ENCODE data around the gene ZFAND3.

The ZFAND3 gene

DNA sequence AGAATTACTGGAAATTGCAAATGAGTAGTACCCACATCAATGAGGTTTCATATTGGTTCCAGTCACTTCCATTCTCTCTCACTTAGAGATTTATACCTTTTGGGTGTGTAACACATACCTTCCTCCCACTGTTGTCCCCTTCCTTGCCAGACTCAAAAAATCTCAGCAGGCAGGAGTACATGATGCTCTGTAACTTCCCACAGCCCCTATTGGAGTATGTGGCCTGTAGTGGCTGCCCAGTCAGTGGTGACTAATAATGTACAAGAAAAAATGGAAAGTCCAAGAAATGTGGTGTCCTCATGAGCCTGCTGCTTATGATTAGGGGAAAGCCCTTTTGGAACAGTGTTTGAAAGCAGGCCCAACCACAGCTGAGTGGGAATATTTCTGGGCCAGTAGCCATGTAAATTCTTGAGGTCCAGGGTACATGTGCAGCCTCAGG lies 312.0 kb downstream of the ZFAND3 start:
- CTCF ChIA-PET = no interaction called here
- peaks cover 9% of the 10 kb centered on the region for H3K36me3 Mint-ChIP-seq
- no peaks in the 10 kb centered on the region for H3K27me3 Mint-ChIP-seq
- DNase-seq = no peak
- peaks cover 31% of the 10 kb centered on the region for H3K4me1 Mint-ChIP-seq
- H3K27ac Mint-ChIP-seq = peak overlapping the region; percentile 66
- no peaks in the 10 kb centered on the region for H3K9me3 Mint-ChIP-seq
- no peak overlapping the region for H3K4me3 Mint-ChIP-seq

DNA sequence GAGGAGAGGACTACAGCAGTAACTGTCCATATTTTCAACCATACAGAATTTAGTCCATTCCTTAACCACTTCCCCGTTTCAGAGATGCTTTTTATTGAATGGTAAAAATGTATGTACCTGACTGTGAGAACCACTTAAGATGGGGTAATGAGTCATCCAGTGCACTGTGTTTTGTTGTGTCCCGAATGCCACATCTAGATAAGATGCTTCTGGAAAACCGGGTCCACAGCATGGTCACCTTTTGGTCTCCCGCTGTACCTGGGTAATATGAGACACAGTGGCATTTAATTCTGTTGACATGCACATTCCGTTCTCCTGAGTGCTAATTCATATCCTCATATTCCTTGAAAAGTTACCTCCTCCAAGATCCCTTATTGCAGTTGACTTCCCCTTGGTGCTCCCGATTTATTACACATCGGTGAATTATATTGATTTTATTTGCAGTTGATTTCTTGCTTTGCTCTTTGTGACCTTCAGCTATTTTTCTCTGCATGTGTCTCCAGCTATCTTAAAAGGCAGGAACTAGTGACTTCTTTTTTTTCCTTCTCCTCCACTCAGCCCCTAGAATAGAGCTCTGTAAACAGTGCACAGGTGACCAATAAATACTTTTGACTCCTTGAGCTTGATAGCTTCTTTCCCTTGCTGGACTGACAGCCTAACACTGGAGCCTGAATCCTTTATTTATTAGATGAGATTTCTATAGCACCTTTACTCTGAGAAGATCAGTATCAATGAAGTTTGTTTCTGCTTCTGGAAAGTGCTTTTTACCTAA lies 314.6 kb downstream of the ZFAND3 start:
- Mint-ChIP-seq H3K9me3 (no peaks in the 10 kb centered on the region), H3K4me3 (no peak overlapping the region), H3K36me3 (peaks cover 4% of the 10 kb centered on the region), H3K27ac (no peak overlapping the region), H3K27me3 (no peaks in the 10 kb centered on the region), H3K4me1 (peaks cover 29% of the 10 kb centered on the region)
- CTCF ChIA-PET = interaction anchor here (0.6 kb wide), 1 partner anchor 1790 kb away, joined by 4 read pairs; no protein-coding TSS in a partner anchor
- DNase-seq = no peak

DNA sequence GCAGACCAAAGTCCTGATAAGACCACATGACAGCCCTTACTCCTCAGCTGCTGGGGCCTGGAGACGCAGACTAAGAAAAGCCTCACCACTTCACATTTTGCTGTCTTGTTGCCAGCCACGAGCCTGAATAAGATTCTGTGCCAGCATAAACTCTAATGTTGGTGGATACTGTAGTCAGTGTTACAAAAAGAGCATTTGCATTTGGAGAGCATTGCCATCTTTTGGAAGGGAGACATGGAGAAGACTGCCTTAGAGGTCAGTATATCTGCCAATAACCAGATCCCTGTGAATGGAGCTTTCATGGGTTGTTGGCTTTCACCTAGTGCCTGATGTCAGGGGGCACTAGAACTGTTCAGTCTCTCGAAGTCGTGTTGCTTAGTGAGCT lies 315.2 kb downstream of the ZFAND3 start:
- DNase-seq = no peak
- Mint-ChIP-seq H3K4me3 (no peak overlapping the region), H3K27ac (no peak overlapping the region), H3K27me3 (no peaks in the 10 kb centered on the region), H3K9me3 (no peaks in the 10 kb centered on the region), H3K36me3 (peaks cover 2% of the 10 kb centered on the region), H3K4me1 (peaks cover 29% of the 10 kb centered on the region)
- CTCF ChIA-PET = no interaction called here

DNA sequence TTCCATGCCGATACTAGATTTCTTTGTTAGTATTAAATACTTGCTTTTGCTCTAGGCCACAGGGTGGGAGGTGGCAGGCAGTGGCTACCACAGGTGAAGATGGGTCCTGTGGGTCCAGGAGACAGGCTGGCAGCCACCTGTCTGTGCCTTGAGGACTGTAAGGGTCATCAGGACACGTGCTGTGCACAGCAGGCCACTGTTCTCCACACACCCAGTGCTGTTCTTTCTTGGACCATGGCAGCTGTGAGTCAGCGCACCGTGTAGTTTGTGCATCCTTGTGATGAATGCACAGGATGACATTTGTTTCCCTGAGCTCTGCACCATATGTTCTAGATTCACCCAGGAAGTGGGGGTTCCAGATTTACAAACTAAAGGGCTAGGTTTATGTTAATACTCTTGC lies 317.0 kb downstream of the ZFAND3 start:
- Mint-ChIP-seq H3K4me3 (no peak overlapping the region), H3K9me3 (no peaks in the 10 kb centered on the region), H3K36me3 (peaks cover under 1% of the 10 kb centered on the region), H3K27ac (no peak overlapping the region), H3K4me1 (peaks cover 12% of the 10 kb centered on the region), H3K27me3 (no peaks in the 10 kb centered on the region)
- DNase-seq = no peak
- CTCF ChIA-PET = interaction anchor here (1.0 kb wide), 1 partner anchor 10 kb away, joined by 3 read pairs; no protein-coding TSS in a partner anchor

DNA sequence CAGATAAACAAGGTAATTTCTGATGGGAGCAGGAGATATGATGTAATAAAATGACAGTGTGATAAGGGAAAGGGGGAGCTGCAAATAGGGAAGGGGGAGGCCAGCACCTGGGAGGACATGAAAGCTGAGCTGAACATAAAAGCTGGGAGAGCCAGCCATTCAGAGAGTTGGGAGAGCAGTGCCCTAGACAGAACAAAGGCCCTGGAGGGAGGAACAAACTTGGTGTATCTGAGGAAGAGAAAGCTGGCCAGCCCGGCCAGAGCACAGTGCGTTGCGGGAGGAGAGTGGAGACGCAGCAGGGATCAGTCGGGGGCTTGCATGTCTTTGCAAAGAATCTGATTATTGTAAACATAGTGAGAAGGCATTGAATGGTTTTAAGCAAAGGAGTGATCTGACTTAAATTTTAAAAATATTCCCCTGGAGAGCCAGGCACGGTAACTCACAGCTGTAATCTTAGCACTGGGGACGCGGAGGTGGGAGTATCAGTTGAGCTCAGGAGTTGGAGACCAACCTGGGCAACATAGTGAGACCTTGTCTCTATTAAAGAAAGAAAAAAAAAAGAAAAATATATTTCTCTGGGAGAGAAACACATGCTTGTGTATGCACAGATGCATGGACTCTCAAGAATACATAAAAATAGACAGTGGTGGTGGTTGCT lies 318.2 kb downstream of the ZFAND3 start:
- DNase-seq = no peak
- CTCF ChIA-PET = interaction anchor here (1.0 kb wide), 1 partner anchor 11 kb away, joined by 3 read pairs; no protein-coding TSS in a partner anchor
- Mint-ChIP-seq H3K4me3 (no peak overlapping the region), H3K9me3 (no peaks in the 10 kb centered on the region), H3K27ac (no peak overlapping the region), H3K36me3 (no peaks in the 10 kb centered on the region), H3K4me1 (peaks cover 4% of the 10 kb centered on the region), H3K27me3 (no peaks in the 10 kb centered on the region)

DNA sequence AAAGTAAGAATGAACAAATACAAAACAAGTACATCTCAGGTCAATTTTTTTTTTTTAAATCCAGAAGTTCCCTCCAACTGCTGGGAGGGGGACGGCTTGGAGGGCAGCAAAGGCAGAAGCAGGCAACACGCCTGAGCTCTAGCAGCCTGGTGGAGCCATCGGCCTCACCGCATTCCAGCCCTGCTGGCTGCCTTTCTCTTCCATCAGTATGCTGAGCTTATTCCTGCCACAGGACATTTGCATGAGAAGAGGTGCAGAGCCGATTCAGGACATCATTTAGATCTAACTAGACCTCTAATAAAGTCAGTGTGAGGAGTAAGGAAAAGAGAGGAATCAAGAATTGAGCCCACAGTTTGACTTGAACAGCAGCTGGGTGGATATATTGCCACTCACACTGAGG lies 318.8 kb downstream of the ZFAND3 start:
- CTCF ChIA-PET = no interaction called here
- no peaks in the 10 kb centered on the region for H3K9me3 Mint-ChIP-seq
- H3K27ac Mint-ChIP-seq = no peak overlapping the region
- H3K4me3 Mint-ChIP-seq = no peak overlapping the region
- DNase-seq = no peak
- H3K27me3 Mint-ChIP-seq = no peaks in the 10 kb centered on the region
- no peaks in the 10 kb centered on the region for H3K36me3 Mint-ChIP-seq
- H3K4me1 Mint-ChIP-seq = no peaks in the 10 kb centered on the region

DNA sequence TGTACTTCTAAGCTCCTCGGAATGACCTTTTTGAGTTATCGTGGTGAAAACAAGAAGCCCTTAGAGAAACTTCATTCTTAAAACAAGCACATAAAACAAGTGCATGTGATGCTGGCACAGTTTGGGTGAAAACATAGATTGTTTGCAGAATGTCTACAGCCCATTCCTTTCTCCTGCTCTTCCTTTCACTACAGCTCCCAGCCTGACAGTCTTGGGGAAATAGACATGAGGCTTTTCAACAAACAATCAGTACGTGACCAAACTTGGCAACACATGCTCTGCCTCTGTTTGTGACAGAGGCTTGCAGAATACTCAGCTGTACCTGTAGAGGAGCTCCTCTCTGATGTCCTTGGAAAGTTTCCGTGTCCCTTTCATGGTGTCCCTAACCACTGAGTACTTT lies 321.6 kb downstream of the ZFAND3 start:
- no peak overlapping the region for H3K27ac Mint-ChIP-seq
- DNase-seq = no peak
- no peaks in the 10 kb centered on the region for H3K9me3 Mint-ChIP-seq
- H3K36me3 Mint-ChIP-seq = no peaks in the 10 kb centered on the region
- H3K4me3 Mint-ChIP-seq = no peak overlapping the region
- H3K4me1 Mint-ChIP-seq = peaks cover 6% of the 10 kb centered on the region
- CTCF ChIA-PET = no interaction called here
- H3K27me3 Mint-ChIP-seq = no peaks in the 10 kb centered on the region

DNA sequence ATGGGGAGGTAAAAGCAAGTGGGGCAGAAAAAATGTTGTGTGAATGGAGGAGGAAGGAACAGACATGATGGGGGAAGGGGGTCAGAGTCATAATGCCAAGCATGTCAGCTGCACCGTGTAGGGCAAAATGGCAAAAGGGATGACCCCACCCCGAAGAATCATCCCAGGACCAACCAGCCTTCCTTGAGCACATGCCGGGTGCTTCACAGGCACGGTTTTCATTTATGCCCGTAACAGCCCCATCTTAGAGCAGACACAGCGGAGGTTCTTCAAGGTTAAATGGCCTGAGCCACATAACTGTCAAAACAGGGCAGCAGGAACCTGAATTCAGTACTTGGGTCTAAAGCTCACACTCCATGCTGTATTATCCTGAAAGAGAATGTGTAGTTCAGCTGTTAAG lies 322.2 kb downstream of the ZFAND3 start:
- H3K36me3 Mint-ChIP-seq = no peaks in the 10 kb centered on the region
- H3K4me3 Mint-ChIP-seq = no peak overlapping the region
- peaks cover 7% of the 10 kb centered on the region for H3K4me1 Mint-ChIP-seq
- H3K9me3 Mint-ChIP-seq = no peaks in the 10 kb centered on the region
- CTCF ChIA-PET = no interaction called here
- no peaks in the 10 kb centered on the region for H3K27me3 Mint-ChIP-seq
- H3K27ac Mint-ChIP-seq = no peak overlapping the region
- no peak for DNase-seq

DNA sequence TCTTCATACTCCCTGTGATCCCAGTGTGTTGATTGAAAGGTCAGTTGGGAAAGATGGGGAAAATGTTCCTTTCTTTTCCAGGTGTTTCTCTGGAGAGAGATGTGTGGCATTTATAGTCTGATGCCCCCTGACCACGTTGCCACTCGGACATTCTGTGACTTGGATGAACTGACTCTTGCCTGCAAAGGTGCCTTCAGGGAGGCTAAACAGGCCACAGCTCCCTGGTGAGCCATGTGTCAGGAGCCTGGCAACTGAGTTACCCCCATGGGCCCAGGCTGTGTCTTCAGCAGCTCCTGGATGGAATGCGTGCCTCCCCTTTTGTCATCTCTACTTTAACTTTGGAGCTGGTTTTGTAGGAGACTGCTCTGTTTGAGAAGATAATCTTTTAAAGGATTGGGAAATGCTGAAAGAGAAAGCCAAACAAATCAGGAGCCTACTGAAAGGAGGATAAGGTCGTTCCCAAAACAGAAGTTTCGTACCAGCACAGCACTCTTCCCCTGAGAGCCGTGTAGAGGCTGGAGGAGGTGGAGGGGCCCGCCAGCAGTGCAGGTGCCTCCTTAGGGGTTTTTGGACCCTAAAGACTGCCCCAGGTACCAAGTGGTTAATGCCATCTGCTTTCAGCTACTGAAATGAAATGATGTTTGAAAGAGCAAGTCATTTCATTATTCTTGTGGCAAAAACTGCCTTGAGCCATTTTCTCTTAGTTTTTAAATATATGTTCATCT lies 322.8 kb downstream of the ZFAND3 start:
- no peak for DNase-seq
- Mint-ChIP-seq H3K4me3 (no peak overlapping the region), H3K27ac (no peak overlapping the region), H3K9me3 (no peaks in the 10 kb centered on the region), H3K4me1 (peaks cover 7% of the 10 kb centered on the region), H3K36me3 (no peaks in the 10 kb centered on the region), H3K27me3 (no peaks in the 10 kb centered on the region)
- CTCF ChIA-PET = no interaction called here

DNA sequence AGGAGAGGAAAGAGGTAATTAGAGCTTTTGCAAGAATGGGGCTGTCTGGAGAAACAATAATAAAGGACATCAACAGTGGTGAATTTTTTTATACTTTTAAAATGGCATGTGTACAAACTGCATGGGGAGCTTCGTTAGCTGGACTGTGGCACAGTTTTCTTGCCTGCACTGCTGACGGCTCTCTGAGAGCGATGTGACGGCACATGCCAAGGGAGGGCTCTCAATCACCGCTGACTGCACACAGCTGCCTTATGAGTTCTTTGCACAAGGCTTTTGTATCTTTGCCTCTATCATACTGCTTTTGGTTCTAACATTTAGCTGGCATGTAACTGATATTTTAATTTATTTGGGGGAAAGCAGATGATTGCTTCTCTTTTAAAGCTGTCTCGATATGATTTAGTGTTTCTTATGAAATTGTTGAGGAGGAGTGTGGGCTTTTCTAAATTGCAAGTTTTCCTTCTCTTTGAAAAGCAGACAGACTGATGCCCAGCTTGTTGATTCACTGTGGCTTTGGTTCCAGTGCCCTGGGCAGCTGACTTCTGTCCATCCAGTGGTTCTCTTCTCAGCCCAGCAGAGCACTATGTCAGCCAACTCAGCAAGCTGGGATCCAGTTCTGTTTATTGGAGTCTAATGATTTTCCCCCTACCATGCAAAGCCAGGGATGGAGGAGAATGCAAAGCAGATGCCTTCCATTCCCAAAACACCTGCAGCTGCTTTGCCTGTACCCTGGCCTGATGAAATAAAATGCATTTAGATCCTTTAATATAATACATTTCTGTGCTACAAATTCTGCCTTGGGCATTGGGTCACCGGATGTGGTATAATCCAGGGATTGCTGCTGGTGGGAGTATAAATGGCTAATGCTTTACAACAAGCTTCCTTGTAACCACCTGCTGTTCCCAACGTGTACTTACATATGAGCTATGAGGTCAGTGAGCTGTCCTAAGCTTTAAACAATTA lies 323.9 kb downstream of the ZFAND3 start:
- no peak for DNase-seq
- Mint-ChIP-seq H3K36me3 (no peaks in the 10 kb centered on the region), H3K27ac (no peak overlapping the region), H3K4me1 (peaks cover 7% of the 10 kb centered on the region), H3K4me3 (no peak overlapping the region), H3K9me3 (no peaks in the 10 kb centered on the region), H3K27me3 (no peaks in the 10 kb centered on the region)
- CTCF ChIA-PET = no interaction called here

DNA sequence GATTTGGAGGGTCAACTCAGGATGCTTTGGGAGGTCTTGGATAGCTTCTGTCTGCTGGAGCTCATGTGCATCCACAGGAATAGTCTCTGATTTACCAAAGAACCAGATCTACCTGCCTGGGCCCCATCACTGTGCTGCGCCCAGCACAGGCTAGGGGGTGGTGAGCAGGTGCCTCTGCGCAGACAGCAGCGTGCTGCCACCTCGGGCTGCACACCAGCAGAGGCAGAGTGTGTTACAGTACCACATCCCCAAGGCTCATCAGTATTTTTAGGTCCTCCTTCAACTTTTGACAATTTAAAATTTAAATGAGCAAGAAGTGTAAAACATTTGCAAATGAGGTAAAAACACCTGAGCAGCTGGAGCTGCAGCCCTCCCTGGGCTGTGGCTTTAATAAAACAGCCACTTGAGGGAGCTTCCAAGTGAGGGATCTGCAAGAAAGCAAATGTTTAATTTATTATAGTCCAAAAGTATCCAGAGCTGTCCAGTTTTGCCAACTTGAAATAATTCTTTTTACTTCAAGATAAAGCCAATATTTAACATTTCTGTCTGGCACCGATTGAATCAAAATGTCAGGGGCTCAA lies 324.9 kb downstream of the ZFAND3 start:
- DNase-seq = no peak
- Mint-ChIP-seq H3K27ac (no peak overlapping the region), H3K36me3 (no peaks in the 10 kb centered on the region), H3K4me1 (peaks cover 7% of the 10 kb centered on the region), H3K27me3 (no peaks in the 10 kb centered on the region), H3K9me3 (no peaks in the 10 kb centered on the region), H3K4me3 (no peak overlapping the region)
- CTCF ChIA-PET = no interaction called here

DNA sequence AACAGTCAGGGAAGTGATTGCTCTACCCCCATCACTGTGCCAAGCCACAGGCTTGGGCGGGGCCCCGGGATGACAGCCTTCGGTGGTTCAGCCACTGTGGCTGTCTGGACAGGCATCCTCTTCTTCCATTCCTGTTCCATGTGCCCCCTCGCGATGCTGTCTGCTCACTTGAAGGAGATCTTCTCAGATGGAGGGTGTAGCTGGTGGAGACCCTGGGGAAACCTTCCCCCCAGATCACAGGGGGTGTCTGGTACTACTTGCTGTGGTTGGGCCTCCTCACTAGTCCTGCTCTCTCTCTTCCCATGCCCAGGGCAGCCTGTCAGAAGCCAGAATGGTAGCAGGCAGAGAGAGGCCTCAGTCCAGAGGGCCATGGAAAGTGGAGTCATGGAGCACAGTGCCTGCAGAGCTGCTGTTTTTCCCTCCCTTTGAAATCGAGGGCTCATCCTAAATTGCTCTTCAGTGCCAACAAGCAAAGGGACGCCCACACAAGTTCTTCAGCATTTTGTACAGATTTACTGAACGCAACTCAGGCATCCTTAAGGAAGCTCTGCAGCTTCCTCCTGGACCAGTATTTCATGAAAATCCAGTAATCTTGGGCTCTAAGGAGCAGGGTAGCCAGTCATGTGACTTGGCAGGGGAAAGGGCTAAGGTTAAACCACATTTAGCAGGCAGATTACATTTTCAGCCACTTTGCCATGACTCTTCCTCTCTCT lies 326.6 kb downstream of the ZFAND3 start:
- peaks cover 7% of the 10 kb centered on the region for H3K4me1 Mint-ChIP-seq
- no peak for DNase-seq
- CTCF ChIA-PET = no interaction called here
- H3K27me3 Mint-ChIP-seq = no peaks in the 10 kb centered on the region
- no peaks in the 10 kb centered on the region for H3K9me3 Mint-ChIP-seq
- H3K4me3 Mint-ChIP-seq = no peak overlapping the region
- peak overlapping the region; percentile 25 for H3K27ac Mint-ChIP-seq
- no peaks in the 10 kb centered on the region for H3K36me3 Mint-ChIP-seq

DNA sequence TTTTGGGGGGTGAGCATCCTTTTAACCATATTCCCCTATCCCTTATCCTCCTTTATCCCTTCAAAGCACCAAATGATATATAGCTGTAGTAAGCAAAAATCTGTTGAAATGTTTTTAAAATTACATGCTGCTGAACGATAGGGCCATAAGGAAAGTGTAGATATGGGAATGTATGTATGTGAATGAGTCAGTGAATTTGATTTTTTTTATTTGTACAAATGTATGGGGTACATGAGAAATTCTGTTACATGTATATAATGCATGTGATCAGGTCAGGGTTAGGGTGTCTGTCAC lies 327.2 kb downstream of the ZFAND3 start:
- Mint-ChIP-seq H3K36me3 (no peaks in the 10 kb centered on the region), H3K4me3 (no peak overlapping the region), H3K4me1 (peaks cover 7% of the 10 kb centered on the region), H3K27me3 (no peaks in the 10 kb centered on the region), H3K9me3 (no peaks in the 10 kb centered on the region), H3K27ac (no peak overlapping the region)
- no peak for DNase-seq
- CTCF ChIA-PET = no interaction called here
